ENCODE data around the gene AADACL2. TPM values are rescaled to one million over a fixed set of nuclear protein-coding genes. Genes with fewer than 3 reads are reported as not detected.

Gene AADACL2
- polyA plus RNA-seq, 1 of the 3 experiments (the other 2 are of a cell fraction), result not detected

- Histone ChIP-seq H3K4me3 (ENCODE audit: low read depth in 2 of 2, low read length in 1 of 2) (no peak overlapping the region), H3K9ac (no peak overlapping the region), H3K27ac (ENCODE audit: low read depth in 2 of 2, low read length in 1 of 2) (peak overlapping the region in 1 of 2 experiments; percentile 72; a peak in 2 of 4 replicates), H3K27me3 (ENCODE audit: insufficient read depth) (no peaks in the 10 kb centered on the region), H3K4me1 (ENCODE audit: control insufficient read depth in 1 of 2, insufficient read depth in 2 of 2, low read depth in 1 of 2, low read length in 1 of 2) (peaks cover 0 to 5% of the 10 kb centered on the region in 2 experiments; a peak in 1 of 4 replicates), H3K9me3 (no peaks in the 10 kb centered on the region; the same call in 1 of the 2 replicates), H3K9me2 (no peaks in the 10 kb centered on the region), H3K79me2 (ENCODE audit: insufficient read depth) (peaks cover 38% of the 10 kb centered on the region), H3K36me3 (replicated peaks in 1 of 2; ENCODE audit: control insufficient read depth in 1 of 2, insufficient read depth in 2 of 2, low read length in 1 of 2) (peaks cover 0 to 13% of the 10 kb centered on the region in 2 experiments), H3K4me2 (0 out of 2 replicates have a peak overlapping the region, but pooled peaks have one; percentile 10), H2AFZ (ENCODE audit: low read depth) (no peak overlapping the region), H4K20me1 (ENCODE audit: insufficient read depth) (no peaks in the 10 kb centered on the region), H3F3A (replicated peaks; ENCODE audit: insufficient read depth) (peaks cover 60% of the 10 kb centered on the region)
- no peak for DNase-seq
- ChIA-PET POLR2A (no interaction called here), CTCF (no interaction called here)
- 18% methylated on average over 4 of the region's 4 CpGs for WGBS (ENCODE audit: low lambda C conversion rate)
- TF ChIP-seq GABPA (IDR thresholded peaks at IDR 0.05; ENCODE audit: low read depth) (no peak), TCF12 (IDR thresholded peaks at IDR 0.05) (0 out of 2 replicates have a peak, but pooled peaks have one; percentile 17), FOSL2 (IDR thresholded peaks at IDR 0.05; ENCODE audit: borderline replicate concordance, low read depth) (peak; percentile 61; the same call in 1 of the 2 replicates), SMC3 (IDR thresholded peaks at IDR 0.05; ENCODE audit: low read depth, low read length) (no peak), RAD21 (IDR thresholded peaks at IDR 0.05; ENCODE audit: low read length) (no peak), USF1 (IDR thresholded peaks at IDR 0.05; ENCODE audit: borderline replicate concordance, low read depth) (no peak), TEAD4 (IDR thresholded peaks at IDR 0.05; ENCODE audit: borderline replicate concordance, insufficient read depth) (no peak), TAF1 (IDR thresholded peaks at IDR 0.05; ENCODE audit: borderline replicate concordance, low read depth, low read length) (no peak), NFIC (IDR thresholded peaks at IDR 0.05; ENCODE audit: borderline replicate concordance) (peak; percentile 20; the same call in 1 of the 2 replicates), JUND (IDR thresholded peaks at IDR 0.05) (peak; percentile 65; the same call in 1 of the 2 replicates), ELF1 (IDR thresholded peaks at IDR 0.05) (no peak), RCOR1 (IDR thresholded peaks at IDR 0.05; ENCODE audit: low read length) (no peak), YY1 (IDR thresholded peaks at IDR 0.05; ENCODE audit: low read depth) (no peak), FOXM1 (IDR thresholded peaks at IDR 0.05; ENCODE audit: low read depth) (no peak), EZH2phosphoT487 (IDR thresholded peaks at IDR 0.05; ENCODE audit: borderline replicate concordance, low read depth) (no peak), MEF2A (IDR thresholded peaks at IDR 0.05; ENCODE audit: borderline replicate concordance, low read depth) (0 out of 2 replicates have a peak, but pooled peaks have one; percentile 14), USF2 (IDR thresholded peaks at IDR 0.05; ENCODE audit: borderline replicate concordance, low read depth, low read length) (no peak), MAX (IDR thresholded peaks at IDR 0.05; ENCODE audit: low read depth) (no peak), POLR2AphosphoS5 (IDR thresholded peaks at IDR 0.05; ENCODE audit: low read depth, low read length) (no peak), GATA2 (CRISPR knock-in tag; IDR thresholded peaks at IDR 0.05) (no peak), MXI1 (IDR thresholded peaks at IDR 0.05; ENCODE audit: low read depth, low read length) (no peak), NRF1 (IDR thresholded peaks at IDR 0.05; ENCODE audit: low read depth, low read length) (no peak), ZBTB33 (IDR thresholded peaks at IDR 0.05; ENCODE audit: borderline replicate concordance, low read depth) (no peak), CTCF (IDR thresholded peaks at IDR 0.05) (no peak), PBX3 (IDR thresholded peaks at IDR 0.05) (no peak), RXRA (IDR thresholded peaks at IDR 0.05; ENCODE audit: borderline replicate concordance, low read depth) (no peak), CHD2 (IDR thresholded peaks at IDR 0.05; ENCODE audit: low read length, partially characterized antibody) (no peak), EP300 (IDR thresholded peaks at IDR 0.05; ENCODE audit: borderline replicate concordance in 1 of 2, low read depth in 1 of 2, low read length in 1 of 2) (no peak)
These were observed 61.5 kb downstream of the AADACL2 start for GRCh38 chr3:151795276-151795675.
